NOMO-1 treated with DMSO at 0.1 percent for 48 hours (cell line): Measurements from ENCODE around the gene DUSP22.

Experiments used
- DNase-seq: peaks from one replicate; lab custom pipeline; 2025; ENCODE audit not compliant: unreplicated experiment; lab: John Stamatoyannopoulos, UW

DUSP22 gene

DNA sequence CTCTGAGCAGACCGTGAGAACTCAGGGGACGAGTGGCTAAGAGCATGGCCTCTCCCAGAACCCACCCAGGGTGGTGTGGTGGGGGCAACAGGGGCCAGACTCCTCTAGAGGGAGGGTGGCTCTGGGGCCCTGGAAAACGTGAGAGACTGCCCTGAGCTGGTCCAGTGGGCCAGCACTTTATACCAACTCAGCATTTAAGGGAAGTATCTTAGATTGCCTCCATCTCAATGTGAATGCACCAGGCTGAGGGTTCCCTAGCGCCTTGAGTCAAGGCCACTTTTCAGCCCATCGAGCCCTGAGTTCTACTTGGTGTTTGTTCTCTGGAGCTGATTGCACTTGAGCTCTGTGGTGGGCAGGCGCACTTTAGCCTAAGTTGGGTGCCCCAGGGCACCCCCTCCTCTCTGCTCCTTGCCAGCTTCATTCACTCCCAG, 57.2 kb downstream of the DUSP22 start:
- DNase-seq = no peak

GRCh38 chr6:350371-350770, 58.1 kb downstream of the DUSP22 start:
- no peak for DNase-seq

DNA sequence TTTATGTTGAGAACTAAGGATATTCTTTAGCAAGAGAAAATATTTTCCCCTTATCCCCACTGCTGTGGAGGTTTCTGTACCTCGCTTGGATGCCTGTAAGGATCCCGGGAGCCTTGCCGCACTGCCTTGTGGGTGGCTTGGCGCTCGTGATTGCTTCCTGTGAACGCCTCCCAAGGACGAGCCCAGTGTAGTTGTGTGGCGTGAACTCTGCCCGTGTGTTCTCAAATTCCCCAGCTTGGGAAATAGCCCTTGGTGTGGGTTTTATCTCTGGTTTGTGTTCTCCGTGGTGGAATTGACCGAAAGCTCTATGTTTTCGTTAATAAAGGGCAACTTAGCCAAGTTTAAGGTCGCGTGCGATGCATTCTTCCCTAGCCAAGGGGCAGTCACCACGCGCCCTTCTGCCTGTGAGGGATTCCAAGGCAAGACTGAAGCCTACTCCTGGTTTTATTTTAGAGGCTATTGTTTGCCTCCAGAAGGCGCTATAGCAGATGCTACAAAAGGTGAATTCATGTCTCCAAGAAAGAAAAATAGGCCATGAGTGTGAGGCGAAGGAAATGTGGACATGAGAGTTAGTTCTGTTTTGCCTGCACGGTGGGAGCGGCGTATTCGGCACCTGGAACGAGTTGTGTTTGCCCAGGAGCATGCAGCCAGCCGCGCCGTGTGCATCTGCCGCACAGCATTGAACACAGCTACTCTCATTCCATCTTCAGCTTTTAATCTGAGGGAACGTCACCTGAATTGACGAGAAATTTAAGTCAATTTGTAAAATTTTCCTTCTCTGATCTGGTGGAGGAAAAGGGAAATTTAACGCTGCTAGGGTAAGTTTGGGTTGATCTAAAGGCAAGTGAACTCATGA, 59.0 kb downstream of the DUSP22 start:
- DNase-seq = no peak

DNA sequence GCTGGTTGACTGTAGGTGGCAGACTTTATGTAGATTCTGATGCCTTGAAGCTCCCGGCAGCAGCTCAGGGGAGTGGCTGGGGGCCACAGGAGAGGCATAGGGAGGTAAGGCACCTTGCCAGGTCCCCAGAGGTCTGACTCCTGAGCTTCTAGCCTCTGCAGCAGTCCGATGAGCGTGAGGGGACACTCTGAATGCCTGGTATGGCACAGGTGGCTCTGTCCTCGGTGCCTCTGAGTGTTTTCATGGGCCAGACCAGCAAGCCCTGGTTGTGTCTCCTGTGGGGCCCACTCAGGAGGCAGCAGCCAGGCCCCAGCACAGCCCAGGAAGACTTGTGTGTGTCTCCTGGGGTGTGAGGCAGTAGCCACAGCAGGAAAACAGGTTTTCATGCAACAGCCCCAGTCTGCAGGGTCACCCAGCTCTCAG, 59.6 kb downstream of the DUSP22 start:
- DNase-seq = no peak

DNA sequence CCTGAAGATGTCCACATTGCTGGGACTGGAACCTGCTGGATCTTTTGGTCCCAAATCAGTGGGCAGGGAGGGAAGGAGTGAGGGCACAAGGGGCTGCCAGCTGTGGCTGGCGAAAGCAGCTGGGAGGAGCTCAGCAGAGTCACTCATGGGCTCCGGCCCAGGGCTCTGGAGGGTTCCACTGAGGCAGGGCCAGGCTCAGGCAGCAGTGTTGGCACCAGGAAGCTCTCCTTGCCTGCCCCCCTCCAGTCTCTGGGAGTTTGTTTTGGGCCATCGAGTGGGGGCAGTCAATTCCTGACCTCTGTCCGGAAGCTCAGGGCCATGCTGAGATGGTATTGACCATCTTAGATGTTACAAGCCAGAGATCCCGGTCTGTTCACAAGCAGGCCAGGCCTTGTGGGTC, 60.2 kb downstream of the DUSP22 start:
- DNase-seq = no peak

DNA sequence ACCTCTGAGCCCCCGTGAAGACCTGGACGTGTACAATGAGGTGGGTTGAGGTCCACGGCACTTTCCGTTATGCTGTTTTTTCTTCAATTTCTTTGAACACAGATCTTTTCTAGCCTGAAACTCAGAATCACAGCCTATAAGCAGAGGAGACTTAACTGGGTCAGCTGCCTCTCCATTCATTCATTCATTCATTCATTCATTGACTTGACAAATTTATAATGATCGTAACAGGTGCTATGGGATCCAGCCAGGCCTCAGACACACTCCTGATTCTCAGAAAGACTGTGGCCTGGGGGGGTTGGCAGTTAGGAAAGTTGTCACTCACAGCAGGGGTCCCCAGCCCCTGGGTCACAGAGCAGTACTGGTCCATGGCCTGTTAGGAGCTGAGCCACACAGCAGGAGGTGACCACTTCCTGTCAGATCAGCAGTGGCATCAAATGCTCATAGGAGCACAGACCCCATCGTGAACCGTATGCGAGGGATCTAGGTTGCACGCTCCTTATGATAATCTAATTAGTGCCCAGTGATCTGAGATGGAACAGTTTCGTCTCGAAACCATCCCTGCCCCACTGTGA, 60.7 kb downstream of the DUSP22 start:
- DNase-seq = no peak

DNA sequence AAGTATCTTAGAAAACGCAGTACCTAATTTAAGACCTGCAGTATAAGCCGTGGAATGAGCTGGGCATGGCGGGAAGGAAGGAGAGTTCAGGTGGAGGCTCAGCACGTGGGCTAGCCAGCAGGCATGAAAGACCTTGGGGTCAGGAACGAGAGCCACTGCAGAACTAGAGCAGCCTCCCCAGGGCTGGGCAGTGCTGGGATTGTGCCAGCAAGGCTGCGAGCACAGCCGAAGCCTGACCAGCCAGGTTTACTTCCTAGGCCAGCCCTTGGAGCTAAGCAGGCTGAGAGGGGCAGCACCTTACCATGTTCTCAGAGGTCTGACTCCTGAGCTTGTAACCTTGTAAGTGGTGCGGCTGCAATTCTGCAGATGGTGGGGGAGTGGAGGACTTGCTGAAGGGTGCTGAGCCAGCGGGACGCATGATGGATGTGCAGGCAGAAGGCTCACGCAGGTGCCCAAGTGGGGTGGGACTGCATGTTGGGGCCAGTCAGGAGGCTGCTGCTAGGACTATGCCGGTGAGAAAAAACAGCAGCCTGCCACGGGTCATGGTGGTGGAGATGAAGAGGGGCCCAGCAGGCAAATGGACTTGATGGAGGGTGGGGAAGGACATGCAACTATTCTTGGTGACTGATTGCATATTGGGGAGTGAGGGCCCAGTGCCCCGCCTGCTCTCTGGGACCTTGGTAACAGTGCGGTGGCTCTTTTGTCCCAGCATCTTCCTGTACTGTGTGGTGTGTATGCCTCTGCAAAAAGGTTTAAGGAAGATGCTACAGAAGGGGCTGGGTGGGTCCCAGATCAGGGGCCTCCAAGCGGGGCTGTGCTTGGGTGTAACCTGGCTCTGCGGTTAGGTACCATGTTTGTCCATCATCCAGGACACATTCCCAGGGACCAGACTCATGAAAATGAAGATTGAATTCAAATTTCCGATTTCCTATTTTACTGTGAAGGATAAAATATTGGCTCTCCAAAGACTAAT, 61.6 kb downstream of the DUSP22 start:
- DNase-seq = no peak

GRCh38 chr6:354631-355280, 62.5 kb downstream of the DUSP22 start:
- no peak for DNase-seq

- DNase-seq = no peak
Observed at GRCh38 chr6:355373-356208, 63.3 kb downstream of the DUSP22 start.

DNA sequence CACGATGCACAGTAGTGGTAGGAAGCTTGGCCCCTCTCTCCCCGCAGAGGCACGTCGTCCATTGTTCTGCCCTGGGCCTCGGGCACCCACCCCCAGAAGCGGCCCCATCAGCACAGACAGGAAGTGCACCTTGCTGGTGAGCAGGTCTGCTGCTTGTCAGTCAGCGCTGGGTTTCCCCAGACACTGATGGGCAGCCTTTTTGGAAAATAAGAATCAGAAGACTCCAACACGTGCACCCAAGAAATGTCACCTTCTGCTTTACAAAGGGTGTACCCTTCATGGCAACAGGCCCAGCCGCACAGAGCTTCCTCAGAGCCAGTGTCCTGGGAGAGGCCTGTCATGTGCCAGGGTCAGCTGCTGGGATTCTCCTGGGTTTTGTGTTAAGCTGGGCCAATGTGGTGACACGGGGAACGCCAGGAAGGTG, 64.6 kb downstream of the DUSP22 start:
- no peak for DNase-seq

GRCh38 chr6:357261-357790, 65.0 kb downstream of the DUSP22 start:
- no peak for DNase-seq

- DNase-seq = no peak
Observed at GRCh38 chr6:357791-358341, 65.6 kb downstream of the DUSP22 start.

DNA sequence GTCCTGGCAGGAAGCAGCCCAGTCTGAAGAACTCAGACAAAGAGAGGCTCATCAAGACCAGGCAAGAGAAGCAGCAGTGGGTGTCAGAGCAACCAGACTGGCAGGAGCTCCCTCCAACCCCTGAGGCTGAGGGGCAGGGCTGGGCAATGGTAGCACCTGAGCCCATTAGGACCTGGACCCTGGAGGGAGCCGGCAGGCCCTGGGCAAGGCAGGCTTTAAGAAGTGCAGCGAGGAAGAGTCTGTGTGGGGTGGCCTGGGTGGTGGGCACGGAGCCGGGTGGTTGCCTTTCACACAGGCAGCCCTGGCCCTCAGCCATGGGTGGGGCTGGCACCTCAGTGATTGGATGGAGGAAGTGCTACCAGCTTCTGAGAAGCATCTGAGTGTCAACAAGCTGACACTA, 66.1 kb downstream of the DUSP22 start:
- DNase-seq = no peak

DNA sequence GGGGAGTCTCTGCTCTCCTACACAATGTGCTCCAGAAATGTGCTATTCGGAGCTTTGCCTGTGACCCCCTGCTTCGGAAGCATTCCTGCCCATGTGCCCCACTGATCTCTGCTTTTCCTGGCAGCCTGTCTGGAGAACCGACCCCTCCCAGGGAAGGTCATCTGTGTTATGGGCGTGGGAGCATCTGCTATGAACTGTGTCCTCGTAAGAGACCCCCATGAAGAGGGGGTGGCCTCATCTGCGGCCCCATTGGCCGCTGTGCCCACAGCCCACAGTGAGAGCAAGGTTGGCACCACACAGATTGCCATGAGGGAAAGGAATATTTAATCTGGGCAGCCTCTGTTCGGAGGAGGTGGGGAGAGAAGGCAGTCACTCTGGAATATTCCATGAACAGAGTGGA, 66.6 kb downstream of the DUSP22 start:
- DNase-seq = no peak

DNA sequence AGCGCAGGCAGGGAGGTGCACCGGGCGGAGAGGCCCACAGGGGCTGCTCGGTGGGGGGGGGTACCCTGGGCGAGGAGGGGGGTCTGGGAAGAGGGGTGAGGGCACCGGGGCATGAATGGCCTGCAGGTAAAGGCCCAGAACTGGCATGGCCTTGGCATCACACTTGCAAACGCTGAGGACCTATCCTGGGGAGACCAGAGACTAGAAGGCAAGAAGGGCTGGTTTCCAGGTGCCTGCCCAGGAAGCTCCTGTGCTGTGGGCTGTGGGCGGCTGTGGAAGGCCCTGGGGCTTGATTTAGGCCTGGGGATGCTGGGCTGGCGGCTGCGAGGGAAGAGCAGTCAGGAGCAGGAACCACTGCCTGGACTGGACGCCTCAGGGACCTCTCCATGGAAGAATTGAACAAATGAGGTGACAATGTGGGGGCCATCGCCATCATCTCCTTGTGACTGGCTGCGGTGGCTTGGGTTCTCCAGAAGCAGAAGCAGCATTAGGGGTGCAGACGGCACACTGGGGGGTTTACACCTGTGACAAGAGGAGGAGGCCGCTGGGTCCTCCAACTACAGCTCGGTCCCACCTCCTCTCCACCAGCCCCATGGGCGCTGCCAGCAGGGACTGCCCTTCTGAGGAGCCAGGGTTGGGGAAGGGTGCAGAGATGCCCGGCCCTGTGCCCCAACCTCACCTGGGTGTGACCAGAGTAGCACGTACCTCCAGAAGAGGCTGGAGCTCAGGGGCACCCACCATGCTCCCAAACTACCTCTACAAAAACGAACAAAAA, 67.2 kb downstream of the DUSP22 start:
- DNase-seq = no peak

DNA sequence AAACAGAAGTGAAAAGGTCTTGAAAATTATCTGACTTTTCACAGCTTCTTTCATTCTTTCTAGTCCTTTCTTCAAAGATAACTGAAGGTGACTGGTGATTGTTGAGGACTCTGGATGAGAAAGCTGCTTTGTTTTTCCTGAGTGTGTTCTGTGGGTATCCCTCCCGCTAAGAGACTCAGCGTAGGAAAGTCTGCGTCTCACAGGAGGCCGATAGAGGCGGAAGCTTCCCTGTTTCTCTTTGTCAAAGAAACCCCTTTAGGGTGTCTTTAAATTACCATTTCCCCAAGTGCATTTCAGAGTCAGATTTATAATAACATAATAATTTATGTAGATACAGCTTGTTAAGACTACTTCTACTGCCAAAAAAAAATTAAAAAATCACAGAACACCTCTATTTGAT, 68.1 kb downstream of the DUSP22 start:
- no peak for DNase-seq

GRCh38 chr6:360764-361373, 68.6 kb downstream of the DUSP22 start:
- no peak for DNase-seq

DNA sequence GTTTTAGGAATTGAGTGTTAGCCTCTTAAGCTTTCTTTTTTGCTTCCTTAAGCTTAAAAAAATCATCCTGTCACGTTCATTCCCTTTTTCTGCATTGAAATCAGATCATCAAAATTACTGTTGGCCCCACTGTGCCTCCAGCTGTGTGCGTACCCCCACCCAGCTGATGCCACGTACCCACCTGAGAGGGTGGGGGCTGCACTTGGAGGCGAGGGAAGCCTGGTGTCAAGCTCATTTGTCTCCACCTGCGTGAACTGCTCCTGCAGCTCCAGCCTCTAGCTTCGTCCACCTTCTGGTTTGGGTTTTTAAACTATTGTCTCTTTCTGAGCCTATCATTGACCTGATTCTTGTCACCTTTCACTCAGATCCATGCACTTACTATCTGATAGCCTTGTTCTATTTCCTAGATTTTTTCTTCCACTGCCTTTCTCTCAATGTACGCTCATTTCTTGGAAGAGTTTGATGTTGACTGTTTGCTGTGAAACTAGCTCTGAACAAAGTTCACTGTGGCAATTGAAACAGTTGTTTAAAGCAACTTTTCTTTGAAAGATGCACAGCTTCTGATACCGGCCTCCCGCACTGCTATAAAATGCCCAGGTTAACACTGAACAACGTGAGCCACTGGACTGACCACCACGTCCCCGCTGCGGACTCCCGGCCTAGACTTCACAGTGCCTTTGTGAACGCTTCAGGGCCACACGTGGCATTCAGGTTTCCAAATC, 69.3 kb downstream of the DUSP22 start:
- DNase-seq = no peak
